Endothelial cell of hepatic sinusoid (primary cell): ENCODE results near the gene ELMOD3.
"Not testable (repeated sequence)": the region's sequence is repeated elsewhere in the genome, so short reads cannot be mapped to it uniquely, and the experiment has no call there.

Source experiments
- in situ Hi-C: cut with HindIII; loops from 2 replicates; pipeline ENCODE4 v1.10.0; 2017; ENCODE audit warnings: low sequenced_read_pairs

Gene ELMOD3

GRCh38 chr2:85327822-85328617 is 26.5 kb upstream of the ELMOD3 start, which contains the start of gene TGOLN2:
TGOLN2 (minus strand) TSS chr2:85327989; CDS start chr2:85327962, 27 bp downstream.
- in situ Hi-C loops, result loop anchor here (5.0 kb wide), 1 partner anchor 84 kb away; the partner anchor contains the start of gene CAPG

DNA sequence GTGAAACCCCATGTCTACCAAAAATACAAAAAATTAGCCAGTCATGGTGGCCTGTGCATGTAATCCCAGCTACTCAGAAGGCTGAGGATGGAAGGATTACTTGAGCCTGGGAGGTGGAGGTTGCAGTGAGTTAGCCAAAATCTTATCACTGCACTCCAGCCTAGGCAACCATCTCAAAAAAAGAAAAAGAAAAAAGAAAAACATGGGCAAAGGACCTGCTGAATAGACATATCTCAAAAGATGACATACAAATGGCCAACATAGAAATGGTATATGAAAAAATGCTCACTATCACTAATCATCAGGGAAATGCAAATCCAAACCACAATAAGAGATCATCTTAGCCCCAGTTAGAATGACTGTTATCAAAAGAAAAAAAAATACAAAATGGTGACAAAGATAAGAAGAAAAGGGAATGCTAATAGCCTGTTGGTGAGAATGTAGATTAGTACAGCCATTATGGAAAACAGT is 25.4 kb upstream of the ELMOD3 start:
- in situ Hi-C loops, result loop anchor here (5.0 kb wide), 1 partner anchor 83 kb away; the partner anchor contains the start of gene CAPG

DNA sequence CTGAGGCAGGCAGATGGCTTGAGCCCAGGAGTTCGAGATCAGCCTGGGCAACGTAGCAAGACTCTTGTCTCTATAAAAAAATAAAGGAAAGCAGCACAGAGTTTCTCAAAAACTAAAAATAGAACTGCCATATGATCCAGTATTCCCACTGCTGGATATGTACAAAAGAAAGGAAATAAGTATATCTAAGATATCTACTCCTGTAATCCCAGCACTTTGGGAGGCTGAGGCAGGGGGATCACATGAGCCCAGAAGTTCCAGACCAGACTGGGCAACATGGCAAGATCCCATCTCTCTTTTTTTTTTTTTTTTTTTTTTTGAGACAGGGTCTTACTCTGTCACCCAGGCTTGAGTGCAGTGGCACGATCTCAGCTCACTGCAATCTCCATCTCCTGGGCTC is 24.9 kb upstream of the ELMOD3 start:
- in situ Hi-C loops, result loop anchor here (5.0 kb wide), 1 partner anchor 83 kb away; the partner anchor contains the start of gene CAPG

DNA sequence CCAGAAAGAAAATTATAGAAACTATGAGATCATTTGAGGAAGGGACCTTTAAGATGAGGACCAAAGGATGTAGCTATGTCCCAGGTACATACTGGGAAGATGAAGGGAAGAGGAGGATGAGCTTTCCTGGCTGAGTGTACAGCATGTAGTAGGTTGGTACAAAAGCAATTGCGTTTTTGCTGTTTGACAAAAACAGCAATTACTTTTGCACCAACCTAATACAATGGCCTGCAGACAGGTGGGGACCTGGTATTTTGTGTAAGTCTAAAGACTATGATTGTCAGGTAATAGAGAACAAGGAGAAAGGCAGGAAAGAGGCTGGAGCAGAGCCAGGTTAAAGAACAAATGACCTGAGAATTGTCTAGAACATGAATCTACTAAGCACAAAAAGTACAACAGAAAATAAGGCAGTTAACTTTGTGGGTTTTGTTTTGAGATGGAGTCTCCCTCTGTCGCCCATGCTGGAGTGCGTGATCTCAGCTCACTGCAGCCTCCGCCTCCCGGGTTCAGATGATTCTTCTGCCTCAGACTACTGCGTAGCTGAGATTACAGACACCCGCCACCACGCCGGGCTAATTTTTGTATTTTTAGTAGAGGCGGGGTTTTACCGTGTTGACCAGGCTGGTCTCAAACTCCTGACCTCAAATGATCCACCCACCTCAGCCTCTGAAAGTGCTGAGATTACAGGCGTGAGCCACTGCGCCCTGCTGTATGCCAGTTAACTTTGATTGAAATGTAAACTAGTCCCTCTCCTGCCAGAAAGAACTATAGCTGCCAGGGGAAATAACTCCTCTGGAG is 23.5 kb upstream of the ELMOD3 start:
- in situ Hi-C loops, result no loop called here

DNA sequence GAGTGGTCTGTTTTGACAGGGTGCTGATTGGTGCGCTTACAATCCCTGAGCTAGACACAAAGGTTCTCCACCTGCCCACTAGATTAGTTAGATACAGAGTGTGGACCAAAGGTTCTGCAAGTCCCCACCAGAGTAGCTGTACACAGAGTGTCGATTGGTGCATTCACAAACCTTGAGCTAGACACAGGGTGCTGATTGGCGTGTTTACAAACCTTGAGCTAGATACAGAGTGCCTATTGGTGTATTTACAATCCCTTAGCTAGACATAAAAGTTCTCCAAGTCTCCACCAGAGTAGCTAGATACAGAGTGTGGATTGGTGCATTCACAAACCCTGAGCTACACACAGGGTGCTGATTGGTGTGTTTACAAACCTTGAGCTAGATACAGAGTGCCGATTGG is 20.7 kb upstream of the ELMOD3 start:
- in situ Hi-C loops, result not testable (repeated sequence)

GRCh38 chr2:85334928-85335327 is 19.6 kb upstream of the ELMOD3 start:
- in situ Hi-C loops, result no loop called here

DNA sequence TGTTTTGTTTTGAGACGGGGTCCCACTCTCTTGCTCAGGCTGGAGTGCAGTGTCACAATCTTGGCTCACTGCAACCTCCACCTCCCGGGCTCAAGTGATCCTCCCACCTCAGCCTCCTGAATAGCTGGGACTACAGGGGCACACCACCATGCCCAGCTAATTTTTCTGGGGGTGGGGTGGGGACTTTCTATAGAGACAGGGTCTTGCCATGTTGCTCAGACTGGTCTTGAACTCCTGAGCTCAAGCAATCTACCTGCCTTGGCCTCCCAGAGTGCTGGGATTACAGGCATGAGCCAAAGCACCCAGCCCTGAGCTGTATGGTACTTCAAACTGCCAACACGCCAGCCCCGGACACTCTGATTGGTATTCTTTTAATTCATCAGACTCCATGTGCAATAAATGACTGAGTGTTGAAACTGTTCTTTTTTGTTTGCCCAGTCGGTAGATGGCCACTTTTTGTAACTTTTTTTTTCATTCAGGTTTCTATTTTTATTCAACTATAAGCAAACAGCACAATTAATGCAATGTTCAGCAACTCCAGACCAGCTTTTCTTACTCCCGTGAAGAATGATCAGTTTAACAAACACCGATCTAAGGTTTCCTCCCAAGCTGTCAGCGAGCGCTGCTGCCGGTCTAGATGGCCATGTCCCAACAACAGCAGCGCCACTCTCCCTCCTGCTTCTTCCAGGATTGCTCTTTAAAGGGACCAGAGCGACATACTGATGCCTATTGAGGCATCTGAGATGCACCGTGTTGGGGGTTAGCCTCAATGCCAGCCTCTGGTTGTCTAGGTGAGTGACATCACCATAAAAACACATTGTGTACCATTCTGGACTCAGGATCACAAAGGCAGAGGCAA is 14.3 kb upstream of the ELMOD3 start:
- in situ Hi-C loops, result no loop called here

DNA sequence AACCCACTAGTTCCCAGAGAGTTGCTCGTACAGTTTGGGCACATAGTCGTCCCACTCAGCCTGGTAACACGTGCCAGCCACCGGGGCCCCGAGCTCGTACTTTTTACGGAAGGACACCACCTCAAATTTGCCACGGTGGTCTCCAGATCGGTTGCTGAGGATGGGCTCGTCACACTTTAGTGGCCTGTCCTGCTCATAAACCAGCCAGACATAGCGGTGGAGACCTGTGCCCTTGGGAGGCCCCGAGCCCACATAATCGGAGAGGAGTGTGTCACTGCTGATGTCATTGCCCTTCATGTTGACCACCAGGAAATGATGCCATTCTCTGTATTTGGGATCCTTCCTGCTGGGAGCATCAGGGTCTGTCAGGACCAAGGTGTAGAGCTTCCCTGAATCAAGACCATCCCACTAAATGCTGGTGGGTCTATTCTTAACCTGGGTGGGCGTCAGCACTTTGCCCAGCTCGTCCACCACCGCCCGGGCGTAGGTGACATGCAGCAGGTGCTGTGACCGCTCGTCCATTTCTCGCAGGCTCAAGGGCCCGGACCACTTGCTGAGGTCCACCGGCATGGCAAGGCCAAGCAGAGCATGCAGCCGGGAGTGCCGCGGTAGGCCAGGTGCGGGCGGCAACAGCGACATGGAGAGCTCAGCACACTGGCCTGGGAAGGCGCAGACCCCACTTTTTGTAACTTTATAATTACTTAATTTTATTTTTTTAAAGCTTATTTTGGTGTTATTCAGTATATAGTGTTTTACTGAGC is 13.1 kb upstream of the ELMOD3 start:
- in situ Hi-C loops, result no loop called here

GRCh38 chr2:85342156-85342555 is 12.4 kb upstream of the ELMOD3 start:
- in situ Hi-C loops, result no loop called here

- in situ Hi-C loops, result not testable (repeated sequence)
These were observed 11.2 kb upstream of the ELMOD3 start for GRCh38 chr2:85343207-85343895.

DNA sequence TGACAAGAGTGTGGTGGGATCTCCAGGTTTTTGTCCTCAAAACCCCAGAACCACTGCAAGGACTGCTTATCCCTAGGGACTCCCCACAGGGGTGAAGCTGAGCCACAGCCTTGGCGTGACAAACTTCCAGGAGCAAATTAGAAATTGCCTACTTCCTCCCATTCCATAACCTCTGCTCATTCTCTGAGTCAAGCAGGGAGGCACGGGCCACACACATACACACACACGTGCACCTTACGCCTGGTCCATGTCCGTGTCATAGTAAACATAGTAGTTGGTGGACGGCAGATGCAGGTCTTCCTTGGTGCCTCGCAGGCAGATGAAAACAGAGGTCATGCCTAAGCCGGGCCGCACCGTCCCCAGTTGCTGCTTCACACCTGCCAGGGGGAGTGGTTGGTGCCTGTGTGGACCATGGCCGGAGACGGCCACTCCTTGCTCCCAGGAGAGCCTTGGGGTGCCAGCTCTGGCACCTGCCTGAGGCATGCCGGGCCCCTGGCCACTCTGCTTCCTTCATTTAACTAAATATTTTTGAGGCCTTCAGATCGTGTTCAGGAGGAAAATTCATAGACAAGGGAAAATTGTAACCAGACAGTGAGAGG is 10.1 kb upstream of the ELMOD3 start:
- in situ Hi-C loops, result no loop called here

GRCh38 chr2:85347599-85347998 is 7.0 kb upstream of the ELMOD3 start:
- in situ Hi-C loops, result no loop called here

DNA sequence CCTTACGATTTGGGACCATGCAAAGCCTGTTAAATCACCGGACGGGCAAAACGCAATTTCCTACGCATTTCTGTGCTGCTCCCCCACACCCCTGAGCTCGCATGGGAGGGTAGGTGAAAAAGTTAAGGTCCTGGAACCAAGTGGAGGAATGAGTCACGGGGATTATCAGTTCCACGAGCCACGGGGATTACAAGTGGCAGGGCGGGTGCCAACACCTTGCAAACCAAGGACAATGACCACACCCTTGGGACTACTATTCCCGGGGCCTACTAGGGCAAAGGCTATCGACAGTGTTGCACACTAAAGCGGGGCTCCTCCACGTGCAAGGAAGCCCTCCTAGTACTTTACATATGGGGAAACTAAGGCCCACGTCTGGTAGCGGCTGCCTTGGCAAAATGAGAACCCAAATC is 688 bp upstream of the ELMOD3 start:
- in situ Hi-C loops, result no loop called here

DNA sequence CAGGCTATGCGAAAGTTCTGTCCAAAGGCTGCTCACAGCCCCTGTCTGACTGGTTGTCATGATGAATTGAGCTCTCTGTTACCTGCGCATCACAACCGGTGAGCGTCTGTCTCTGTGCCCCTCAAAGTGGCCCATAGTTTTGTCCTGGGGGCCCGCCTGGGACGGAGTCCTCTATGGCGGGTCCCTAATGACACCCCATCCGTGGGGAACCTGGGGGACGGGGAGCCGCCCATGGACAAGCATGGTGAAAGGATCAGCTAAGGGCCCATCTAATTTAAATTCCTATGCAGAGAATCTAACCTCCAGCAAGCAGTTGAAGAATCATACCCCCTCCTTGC is 473 bp downstream of the ELMOD3 start:
- in situ Hi-C loops, result no loop called here

DNA sequence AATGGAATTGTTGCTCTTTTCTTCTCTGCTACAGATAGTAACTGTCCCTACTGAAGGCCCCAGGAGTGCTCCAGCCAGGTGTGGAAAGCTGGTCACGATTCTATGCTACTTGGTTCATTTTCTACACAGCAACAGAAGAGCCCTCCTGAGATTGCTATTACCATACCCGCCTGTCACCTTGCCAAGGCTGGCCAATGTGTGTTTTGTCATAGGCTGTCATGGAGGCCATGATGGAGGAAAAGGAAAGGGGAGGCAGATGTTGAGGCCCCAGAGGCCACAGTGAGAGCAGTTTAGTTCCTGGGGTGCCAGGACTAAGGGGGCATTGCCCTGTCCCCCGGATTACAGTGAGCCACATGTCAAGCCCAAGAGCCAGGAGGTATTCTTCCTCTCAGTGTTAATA is 952 bp downstream of the ELMOD3 start:
- in situ Hi-C loops, result no loop called here

GRCh38 chr2:85356186-85356585 is 1.6 kb downstream of the ELMOD3 start:
- in situ Hi-C loops, result no loop called here

GRCh38 chr2:85357736-85358135 is 3.2 kb downstream of the ELMOD3 start:
- in situ Hi-C loops, result no loop called here

- in situ Hi-C loops, result loop anchor here (5.0 kb wide), 1 partner anchor 159 kb away; no protein-coding TSS in a partner anchor
These were observed 8.3 kb downstream of the ELMOD3 start for GRCh38 chr2:85362653-85363387.
